GM12801 (cell line): Measurements from ENCODE around the gene LRP8.

Experiments used
- TF ChIP-seq, protein P1 (sequence below): IDR thresholded peaks from one replicate; pipeline ENCODE4 v1.5.1; 2011; ENCODE audit warnings: control low read depth; ENCODE audit not compliant: insufficient read length; ENCODE audit errors: extremely low read depth

Gene LRP8

GRCh38 chr1:53359225-53359933 lies 31.5 kb upstream of the LRP8 start:
- TF ChIP-seq, protein P1, sequence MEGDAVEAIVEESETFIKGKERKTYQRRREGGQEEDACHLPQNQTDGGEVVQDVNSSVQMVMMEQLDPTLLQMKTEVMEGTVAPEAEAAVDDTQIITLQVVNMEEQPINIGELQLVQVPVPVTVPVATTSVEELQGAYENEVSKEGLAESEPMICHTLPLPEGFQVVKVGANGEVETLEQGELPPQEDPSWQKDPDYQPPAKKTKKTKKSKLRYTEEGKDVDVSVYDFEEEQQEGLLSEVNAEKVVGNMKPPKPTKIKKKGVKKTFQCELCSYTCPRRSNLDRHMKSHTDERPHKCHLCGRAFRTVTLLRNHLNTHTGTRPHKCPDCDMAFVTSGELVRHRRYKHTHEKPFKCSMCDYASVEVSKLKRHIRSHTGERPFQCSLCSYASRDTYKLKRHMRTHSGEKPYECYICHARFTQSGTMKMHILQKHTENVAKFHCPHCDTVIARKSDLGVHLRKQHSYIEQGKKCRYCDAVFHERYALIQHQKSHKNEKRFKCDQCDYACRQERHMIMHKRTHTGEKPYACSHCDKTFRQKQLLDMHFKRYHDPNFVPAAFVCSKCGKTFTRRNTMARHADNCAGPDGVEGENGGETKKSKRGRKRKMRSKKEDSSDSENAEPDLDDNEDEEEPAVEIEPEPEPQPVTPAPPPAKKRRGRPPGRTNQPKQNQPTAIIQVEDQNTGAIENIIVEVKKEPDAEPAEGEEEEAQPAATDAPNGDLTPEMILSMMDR = no peak

- TF ChIP-seq, protein P1 = no peak
Measured at GRCh38 chr1:53356637-53357036, 28.8 kb upstream of the LRP8 start.

- TF ChIP-seq, protein P1 = no peak
Measured at GRCh38 chr1:53354119-53354518, 26.2 kb upstream of the LRP8 start.

DNA sequence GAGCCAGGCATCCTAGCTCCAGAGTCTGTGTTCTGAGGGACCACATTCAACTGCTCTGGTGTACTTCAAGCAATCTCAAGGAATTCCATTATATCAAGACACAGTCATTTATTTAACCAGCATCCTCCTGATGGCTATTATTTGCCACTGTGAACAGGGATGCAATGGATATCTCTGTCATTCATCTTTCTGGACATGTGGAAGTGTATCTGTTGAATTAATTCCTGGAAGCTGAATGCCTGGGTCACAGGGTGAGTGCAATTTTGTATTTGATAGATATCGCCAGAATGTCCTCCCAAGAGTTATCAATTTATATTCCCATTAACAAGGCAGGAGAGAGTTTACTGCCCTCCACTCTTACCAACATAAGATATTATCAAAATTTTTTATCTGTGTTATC lies 24.7 kb upstream of the LRP8 start:
- TF ChIP-seq, protein P1 = no peak

DNA sequence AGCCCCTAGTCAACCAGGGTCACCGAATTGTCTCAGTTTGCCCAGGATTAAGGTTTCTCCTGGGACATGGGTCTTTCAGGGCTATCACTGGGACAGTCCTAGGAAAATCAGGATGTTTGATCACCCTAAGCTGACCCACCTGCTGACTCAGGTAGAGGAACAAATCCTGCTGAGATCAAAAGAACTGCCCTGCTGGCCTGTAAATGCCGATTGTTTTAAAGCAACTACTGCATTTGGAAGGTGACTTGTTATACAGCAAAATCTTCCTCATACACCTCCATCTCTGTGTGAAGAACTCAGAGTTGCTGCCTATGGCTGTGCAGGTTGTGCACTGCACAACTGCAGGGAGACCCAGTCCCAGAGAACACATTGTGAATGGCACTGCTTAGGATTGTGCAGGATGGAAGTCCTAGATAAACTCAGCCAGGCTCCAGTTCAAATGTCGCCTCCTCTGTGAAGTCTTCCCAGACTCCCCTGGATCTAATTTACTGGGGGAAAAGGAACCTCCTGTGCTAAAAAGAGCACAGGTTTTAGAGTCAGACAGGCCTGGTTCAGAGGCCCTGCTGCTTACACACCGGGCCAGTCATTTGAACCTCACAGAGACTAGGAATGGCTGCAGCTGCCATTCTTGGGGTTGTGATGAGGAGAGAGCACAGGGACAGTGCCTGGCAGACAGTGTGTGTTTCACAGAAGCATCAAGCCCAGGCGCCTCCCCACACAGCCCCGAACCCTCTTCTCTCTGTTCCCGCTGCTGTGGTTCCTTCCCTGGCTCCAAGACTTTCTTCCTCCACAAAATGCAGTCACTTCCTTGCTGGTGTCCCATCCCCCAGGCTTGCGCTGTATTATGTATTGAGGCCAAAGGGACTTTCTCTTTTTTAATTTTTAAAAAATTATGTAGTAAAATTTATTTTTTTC lies 23.2 kb upstream of the LRP8 start:
- TF ChIP-seq, protein P1 = no peak

- TF ChIP-seq, protein P1 = no peak
Measured at GRCh38 chr1:53349968-53350852, 22.3 kb upstream of the LRP8 start.

DNA sequence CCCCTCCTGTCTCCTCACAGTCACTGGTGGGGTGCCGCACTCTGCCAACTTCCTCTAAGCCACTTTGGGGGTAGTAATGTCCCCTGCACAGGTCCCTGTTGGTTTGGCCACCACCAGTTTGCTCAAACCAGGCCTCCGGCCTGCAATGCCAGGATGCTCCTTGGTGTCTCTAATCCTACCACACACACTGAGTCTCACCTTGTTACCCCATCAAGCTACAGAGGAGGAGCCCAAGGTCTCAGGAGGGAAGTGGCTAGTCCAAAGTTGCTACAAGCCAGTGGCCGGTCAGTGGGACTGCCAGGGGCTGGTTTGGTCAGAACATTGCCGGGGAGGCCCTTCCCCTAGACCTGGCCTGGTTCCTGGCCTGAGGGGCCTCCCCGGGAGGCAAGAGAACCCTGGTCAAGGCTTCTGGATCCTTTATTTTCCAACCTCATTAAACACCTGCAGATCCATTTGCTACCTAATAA lies 21.5 kb upstream of the LRP8 start:
- TF ChIP-seq, protein P1 = no peak
